GM21360 (cell line): ENCODE measurements around the gene PIK3R3.

ENCODE experiments used
- ATAC-seq: cut with Tn5 transposase; IDR thresholded peaks from one replicate; pipeline ENCODE4 v1.9.1; 2021; ENCODE audit warnings: mild to moderate bottlenecking, moderate library complexity; ENCODE audit not compliant: unreplicated experiment

The PIK3R3 gene

GRCh38 chr1:45998020-45998617 lies 134.3 kb downstream of the PIK3R3 start:
- ATAC-seq, result no peak

GRCh38 chr1:45995298-45995697 lies 137.1 kb downstream of the PIK3R3 start:
- ATAC-seq, result no peak

GRCh38 chr1:45994423-45994822 lies 138.0 kb downstream of the PIK3R3 start:
- ATAC-seq, result no peak
